HEK293 (cell line): ENCODE results near the gene SLC16A10.

ENCODE experiments used
- CTCF ChIA-PET: fragments of 350-600 bp; formaldehyde crosslinking; extraction: SDS; loops from one replicate; lab custom pipeline; 2021; ENCODE audit warnings: antibody characterized with exemption; lab: Yijun Ruan, JAX
- POLR2A ChIA-PET: fragments of 300-600 bp; formaldehyde crosslinking; extraction: SDS; loops from one replicate; lab custom pipeline; 2020; ENCODE audit warnings: antibody characterized with exemption, inconsistent platforms; lab: Yijun Ruan, JAX
- H3K27ac ChIP-seq: fragments of 200-500 bp; sonication (Bioruptor generic); 2 replicates; pipeline ENCODE4 v1.5.1; 2014; ENCODE audit warnings: low read depth, low read length, control low read depth, inconsistent platforms; ENCODE audit errors: extremely low read depth
- H3K36me3 ChIP-seq, 2 experiments: fragments of 200-500 bp in 1 of 2; sonication (Bioruptor generic) in 1 of 2; 1 replicate in 1 of 2; 2 replicates in 1 of 2; pipeline ENCODE4 v1.5.1; 2014 to 2017; ENCODE audit warnings: inconsistent platforms in 2 of 2, low read length in 2 of 2; ENCODE audit not compliant: control insufficient read depth in 2 of 2, insufficient read depth in 1 of 2
- H3K4me1 ChIP-seq: fragments of 200-500 bp; sonication (Bioruptor generic); 2 replicates; pipeline ENCODE4 v1.5.1; 2014; ENCODE audit warnings: mild to moderate bottlenecking, low read length, inconsistent platforms; ENCODE audit not compliant: control insufficient read depth, insufficient read depth
- H3K4me3 ChIP-seq: 2 replicates; pipeline ENCODE4 v1.5.1; 2011; ENCODE audit warnings: low read depth, mild to moderate bottlenecking, control low read depth, low read length, moderate library complexity
- H3K9me3 ChIP-seq: fragments of 200-500 bp; sonication (Bioruptor generic); 2 replicates; pipeline ENCODE4 v1.5.1; 2014; ENCODE audit warnings: low read depth, low read length, inconsistent platforms; ENCODE audit not compliant: control insufficient read depth, insufficient read depth
- BCL11B ChIP-seq: fragments of 450-650 bp; formaldehyde crosslinking; IDR thresholded peaks from 2 replicates; pipeline ENCODE4 v1.5.1; 2016; ENCODE audit warnings: low read depth, missing biosample characterization, missing genetic modification characterization
- HIC1 ChIP-seq: fragments of 450-650 bp; formaldehyde crosslinking; IDR thresholded peaks from 2 replicates; pipeline ENCODE4 v1.5.1; 2016; ENCODE audit warnings: missing biosample characterization, missing genetic modification characterization
- KLF8 ChIP-seq: fragments of 450-650 bp; formaldehyde crosslinking; IDR thresholded peaks from 2 replicates; pipeline ENCODE4 v1.5.1; 2016; ENCODE audit warnings: missing biosample characterization, missing genetic modification characterization
- SP7 ChIP-seq: fragments of 450-650 bp; formaldehyde crosslinking; IDR thresholded peaks from 2 replicates; pipeline ENCODE4 v1.5.1; 2016; ENCODE audit warnings: missing biosample characterization, missing genetic modification characterization
- ZBTB48 ChIP-seq: fragments of 450-650 bp; formaldehyde crosslinking; IDR thresholded peaks from 2 replicates; pipeline ENCODE4 v1.5.1; 2016; ENCODE audit warnings: missing biosample characterization, missing genetic modification characterization
- ZEB2 ChIP-seq: fragments of 450-650 bp; formaldehyde crosslinking; IDR thresholded peaks from 2 replicates; pipeline ENCODE4 v1.5.1; 2016; ENCODE audit warnings: missing biosample characterization, missing genetic modification characterization
- ZNF133 ChIP-seq: fragments of 450-650 bp; formaldehyde crosslinking; IDR thresholded peaks from 2 replicates; pipeline ENCODE4 v1.5.1; 2016; ENCODE audit warnings: missing biosample characterization, missing genetic modification characterization
- ZNF140 ChIP-seq: fragments of 450-650 bp; formaldehyde crosslinking; IDR thresholded peaks from 2 replicates; pipeline ENCODE4 v1.5.1; 2016; ENCODE audit warnings: missing biosample characterization, missing genetic modification characterization
- ZNF174 ChIP-seq: fragments of 450-650 bp; formaldehyde crosslinking; IDR thresholded peaks from 2 replicates; pipeline ENCODE4 v1.5.0; 2017; ENCODE audit warnings: missing biosample characterization, mild to moderate bottlenecking, missing genetic modification characterization
- ZNF175 ChIP-seq: fragments of 450-650 bp; formaldehyde crosslinking; IDR thresholded peaks from 2 replicates; pipeline ENCODE4 v1.5.1; 2016; ENCODE audit warnings: missing biosample characterization, missing genetic modification characterization
- ZNF184 ChIP-seq: fragments of 450-650 bp; IDR thresholded peaks from 2 replicates; pipeline ENCODE4 v1.5.1; 2018; ENCODE audit warnings: missing biosample characterization, mild to moderate bottlenecking, missing genetic modification characterization
- ZNF366 ChIP-seq: fragments of 450-650 bp; formaldehyde crosslinking; conservative IDR thresholded peaks from 2 replicates; pipeline ENCODE4 v1.5.1; 2016; ENCODE audit warnings: missing biosample characterization, missing genetic modification characterization
- ZNF391 ChIP-seq: fragments of 450-650 bp; formaldehyde crosslinking; IDR thresholded peaks from 2 replicates; pipeline ENCODE4 v1.5.1; 2016; ENCODE audit warnings: low read depth, missing biosample characterization, missing genetic modification characterization, borderline replicate concordance
- ZNF394 ChIP-seq: fragments of 450-650 bp; formaldehyde crosslinking; IDR thresholded peaks from 2 replicates; pipeline ENCODE4 v1.5.1; 2016; ENCODE audit warnings: missing biosample characterization, missing genetic modification characterization, mild to moderate bottlenecking, moderate library complexity, borderline replicate concordance
- ZNF426 ChIP-seq: fragments of 450-650 bp; formaldehyde crosslinking; IDR thresholded peaks from 2 replicates; pipeline ENCODE4 v1.5.1; 2017; ENCODE audit warnings: missing biosample characterization, missing genetic modification characterization, mild to moderate bottlenecking, inconsistent platforms, moderate library complexity
- ZNF513 ChIP-seq: fragments of 450-650 bp; IDR thresholded peaks from 2 replicates; pipeline ENCODE4 v1.5.1; 2018; ENCODE audit warnings: missing biosample characterization, missing genetic modification characterization
- ZNF529 ChIP-seq: fragments of 450-650 bp; formaldehyde crosslinking; IDR thresholded peaks from 2 replicates; pipeline ENCODE4 v1.5.1; 2017; ENCODE audit warnings: missing genetic modification characterization, missing biosample characterization; ENCODE audit not compliant: insufficient replicate concordance
- ZNF629 ChIP-seq: fragments of 450-650 bp; formaldehyde crosslinking; IDR thresholded peaks from 2 replicates; pipeline ENCODE4 v1.5.1; 2017; ENCODE audit warnings: missing biosample characterization, missing genetic modification characterization
- ZNF660 ChIP-seq: fragments of 450-650 bp; IDR thresholded peaks from 2 replicates; pipeline ENCODE4 v1.5.1; 2018; ENCODE audit warnings: missing biosample characterization, mild to moderate bottlenecking, missing genetic modification characterization
- ZNF677 ChIP-seq: fragments of 450-650 bp; IDR thresholded peaks from 2 replicates; pipeline ENCODE4 v1.5.0; 2018; ENCODE audit warnings: missing biosample characterization, mild to moderate bottlenecking, missing genetic modification characterization, moderate library complexity
- ZNF830 ChIP-seq: fragments of 450-650 bp; IDR thresholded peaks from 2 replicates; pipeline ENCODE4 v1.5.0; 2018; ENCODE audit warnings: missing biosample characterization, missing genetic modification characterization, low read depth, mild to moderate bottlenecking, moderate library complexity
- TF ChIP-seq, protein P1 (sequence below): fragments of 450-650 bp; formaldehyde crosslinking; IDR thresholded peaks from 2 replicates; pipeline ENCODE4 v1.5.1; 2017; ENCODE audit warnings: missing biosample characterization, missing genetic modification characterization
- TF ChIP-seq, protein P2 (sequence below): fragments of 450-650 bp; formaldehyde crosslinking; IDR thresholded peaks from 2 replicates; pipeline ENCODE4 v1.5.1; 2016; ENCODE audit warnings: missing biosample characterization, missing genetic modification characterization

The SLC16A10 gene

DNA sequence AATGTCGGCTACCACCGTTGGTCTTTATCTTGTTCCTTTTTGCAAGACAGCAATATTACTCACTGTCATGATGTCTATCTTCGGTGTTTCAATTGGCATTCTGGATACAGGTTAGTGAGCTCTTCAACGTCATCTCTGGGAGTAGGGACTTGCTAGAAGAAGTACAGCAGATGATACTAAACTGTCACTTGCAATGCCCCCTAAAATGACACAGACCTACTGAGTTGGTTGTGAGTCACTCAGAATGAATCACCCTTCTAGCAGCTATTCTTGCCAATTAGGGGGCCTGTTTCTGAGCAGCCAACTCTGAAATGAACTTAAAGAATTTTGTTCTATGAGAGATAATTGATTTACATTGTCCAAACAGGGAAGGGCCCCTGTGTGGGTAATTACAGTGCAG is 176.5 kb downstream of the SLC16A10 start:
- no peaks in the 10 kb centered on the region for H3K9me3 ChIP-seq
- POLR2A ChIA-PET: interaction anchor here (1.1 kb wide), 1 partner anchor 219 kb away, joined by 6 read pairs; the partner anchor contains the start of gene REV3L
- CTCF ChIA-PET: interaction anchor here (0.6 to 1.3 kb wide), 5 partner anchors 206 to 778 kb away, joined by 3 to 5 read pairs (median 3); no protein-coding TSS in a partner anchor
- no peak overlapping the region for H3K4me3 ChIP-seq
- H3K4me1 ChIP-seq: no peaks in the 10 kb centered on the region
- H3K36me3 ChIP-seq: peaks cover 13 to 58% of the 10 kb centered on the region in 2 experiments
- no peak overlapping the region for H3K27ac ChIP-seq
- TF ChIP-seq ZNF529 (tag by site-specific recombination): no peak
- no peak for TF ChIP-seq ZNF426 (tag by site-specific recombination)
- TF ChIP-seq ZNF660 (tag by site-specific recombination): peak; percentile 77; the same call in 1 of the 2 replicates
- TF ChIP-seq ZNF391 (tag by site-specific recombination): no peak
- peak; percentile 69; the same call in 1 of the 2 replicates for TF ChIP-seq ZNF184
- TF ChIP-seq ZNF175 (tag by site-specific recombination): no peak
- TF ChIP-seq, protein P1, sequence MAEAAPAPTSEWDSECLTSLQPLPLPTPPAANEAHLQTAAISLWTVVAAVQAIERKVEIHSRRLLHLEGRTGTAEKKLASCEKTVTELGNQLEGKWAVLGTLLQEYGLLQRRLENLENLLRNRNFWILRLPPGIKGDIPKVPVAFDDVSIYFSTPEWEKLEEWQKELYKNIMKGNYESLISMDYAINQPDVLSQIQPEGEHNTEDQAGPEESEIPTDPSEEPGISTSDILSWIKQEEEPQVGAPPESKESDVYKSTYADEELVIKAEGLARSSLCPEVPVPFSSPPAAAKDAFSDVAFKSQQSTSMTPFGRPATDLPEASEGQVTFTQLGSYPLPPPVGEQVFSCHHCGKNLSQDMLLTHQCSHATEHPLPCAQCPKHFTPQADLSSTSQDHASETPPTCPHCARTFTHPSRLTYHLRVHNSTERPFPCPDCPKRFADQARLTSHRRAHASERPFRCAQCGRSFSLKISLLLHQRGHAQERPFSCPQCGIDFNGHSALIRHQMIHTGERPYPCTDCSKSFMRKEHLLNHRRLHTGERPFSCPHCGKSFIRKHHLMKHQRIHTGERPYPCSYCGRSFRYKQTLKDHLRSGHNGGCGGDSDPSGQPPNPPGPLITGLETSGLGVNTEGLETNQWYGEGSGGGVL: 0 out of 2 replicates have a peak, but pooled peaks have one; percentile 24
- peak; percentile 78 for TF ChIP-seq ZBTB48 (tag by site-specific recombination)
- TF ChIP-seq ZNF366 (tag by site-specific recombination): 0 out of 2 replicates have a peak, but pooled peaks have one; percentile 22
- no peak for TF ChIP-seq ZNF677 (tag by site-specific recombination)
- TF ChIP-seq, protein P2, sequence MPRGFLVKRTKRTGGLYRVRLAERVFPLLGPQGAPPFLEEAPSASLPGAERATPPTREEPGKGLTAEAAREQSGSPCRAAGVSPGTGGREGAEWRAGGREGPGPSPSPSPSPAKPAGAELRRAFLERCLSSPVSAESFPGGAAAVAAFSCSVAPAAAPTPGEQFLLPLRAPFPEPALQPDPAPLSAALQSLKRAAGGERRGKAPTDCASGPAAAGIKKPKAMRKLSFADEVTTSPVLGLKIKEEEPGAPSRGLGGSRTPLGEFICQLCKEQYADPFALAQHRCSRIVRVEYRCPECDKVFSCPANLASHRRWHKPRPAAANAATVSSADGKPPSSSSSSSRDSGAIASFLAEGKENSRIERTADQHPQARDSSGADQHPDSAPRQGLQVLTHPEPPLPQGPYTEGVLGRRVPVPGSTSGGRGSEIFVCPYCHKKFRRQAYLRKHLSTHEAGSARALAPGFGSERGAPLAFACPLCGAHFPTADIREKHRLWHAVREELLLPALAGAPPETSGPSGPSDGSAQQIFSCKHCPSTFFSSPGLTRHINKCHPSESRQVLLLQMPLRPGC: peak; percentile 39; the same call in 1 of the 2 replicates
- no peak for TF ChIP-seq ZNF513
- 0 out of 2 replicates have a peak, but pooled peaks have one; percentile 42 for TF ChIP-seq HIC1 (tag by site-specific recombination)
- TF ChIP-seq ZEB2 (tag by site-specific recombination): peak; percentile 65
- TF ChIP-seq ZNF830 (tag by site-specific recombination): no peak
- 0 out of 2 replicates have a peak, but pooled peaks have one; percentile 32 for TF ChIP-seq ZNF394 (tag by site-specific recombination)
- no peak for TF ChIP-seq BCL11B (tag by site-specific recombination)
- peak; percentile 39; the same call in 1 of the 2 replicates for TF ChIP-seq ZNF629
- TF ChIP-seq ZNF133 (tag by site-specific recombination): no peak
- TF ChIP-seq ZNF174 (tag by site-specific recombination): no peak
- TF ChIP-seq ZNF140 (tag by site-specific recombination): no peak
- TF ChIP-seq KLF8 (tag by site-specific recombination): no peak
- TF ChIP-seq SP7 (tag by site-specific recombination): peak; percentile 75
